Epithelial cell of proximal tubule (primary cell): Measurements from ENCODE around the gene PARD3B. TPM values are rescaled to one million over a fixed set of nuclear protein-coding genes. Genes with fewer than 3 reads are reported as not detected.
A peak's percentile ranks its signal among the peaks of the same experiment; 100 is the strongest.

Experiments used
- DNase-seq: peaks from one replicate; pipeline ENCODE4 v3.0.0-alpha.2; 2011; ENCODE audit warnings: low read depth
- H3K4me3 ChIP-seq: 2 replicates; pipeline ENCODE4 v1.5.1; 2011; ENCODE audit warnings: low read depth, mild to moderate bottlenecking, low read length
- total RNA-seq: library from RNA; depleted of rRNA; stranded (reverse); fragments of >200 nt; gene quantifications from 2 replicates; pipeline ENCODE4 v1.2.3, GENCODE V29; 2015
- TF ChIP-seq, protein P1 (sequence below): conservative IDR thresholded peaks from 2 replicates; pipeline ENCODE4 v1.5.1; 2012; ENCODE audit warnings: low read depth, mild to moderate bottlenecking, low read length

PARD3B gene
- total RNA-seq, 1 donor from 2014 or later = 3.6 TPM

DNA sequence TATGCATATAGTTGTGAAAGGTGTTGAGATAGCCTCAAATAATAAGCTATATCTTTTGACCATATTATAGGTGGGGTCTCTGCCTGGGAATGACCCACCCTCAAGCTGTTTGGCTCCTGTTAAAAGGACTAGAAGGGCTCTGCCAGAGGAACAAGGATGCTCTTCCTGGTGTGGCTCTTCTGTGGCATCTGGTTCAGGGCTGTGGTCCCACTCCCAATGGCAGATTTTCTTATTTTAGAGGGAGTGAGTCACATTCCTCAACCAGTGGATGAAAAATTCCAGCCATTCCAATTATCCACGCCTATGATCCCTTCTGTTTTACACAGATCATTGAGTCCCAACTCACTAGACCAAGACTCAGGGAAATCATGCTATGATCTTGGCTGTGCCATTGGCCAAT, 119.9 kb downstream of the PARD3B start:
- no peak overlapping the region for H3K4me3 ChIP-seq
- TF ChIP-seq, protein P1, sequence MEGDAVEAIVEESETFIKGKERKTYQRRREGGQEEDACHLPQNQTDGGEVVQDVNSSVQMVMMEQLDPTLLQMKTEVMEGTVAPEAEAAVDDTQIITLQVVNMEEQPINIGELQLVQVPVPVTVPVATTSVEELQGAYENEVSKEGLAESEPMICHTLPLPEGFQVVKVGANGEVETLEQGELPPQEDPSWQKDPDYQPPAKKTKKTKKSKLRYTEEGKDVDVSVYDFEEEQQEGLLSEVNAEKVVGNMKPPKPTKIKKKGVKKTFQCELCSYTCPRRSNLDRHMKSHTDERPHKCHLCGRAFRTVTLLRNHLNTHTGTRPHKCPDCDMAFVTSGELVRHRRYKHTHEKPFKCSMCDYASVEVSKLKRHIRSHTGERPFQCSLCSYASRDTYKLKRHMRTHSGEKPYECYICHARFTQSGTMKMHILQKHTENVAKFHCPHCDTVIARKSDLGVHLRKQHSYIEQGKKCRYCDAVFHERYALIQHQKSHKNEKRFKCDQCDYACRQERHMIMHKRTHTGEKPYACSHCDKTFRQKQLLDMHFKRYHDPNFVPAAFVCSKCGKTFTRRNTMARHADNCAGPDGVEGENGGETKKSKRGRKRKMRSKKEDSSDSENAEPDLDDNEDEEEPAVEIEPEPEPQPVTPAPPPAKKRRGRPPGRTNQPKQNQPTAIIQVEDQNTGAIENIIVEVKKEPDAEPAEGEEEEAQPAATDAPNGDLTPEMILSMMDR = no peak
- DNase-seq = peak; percentile 95

DNA sequence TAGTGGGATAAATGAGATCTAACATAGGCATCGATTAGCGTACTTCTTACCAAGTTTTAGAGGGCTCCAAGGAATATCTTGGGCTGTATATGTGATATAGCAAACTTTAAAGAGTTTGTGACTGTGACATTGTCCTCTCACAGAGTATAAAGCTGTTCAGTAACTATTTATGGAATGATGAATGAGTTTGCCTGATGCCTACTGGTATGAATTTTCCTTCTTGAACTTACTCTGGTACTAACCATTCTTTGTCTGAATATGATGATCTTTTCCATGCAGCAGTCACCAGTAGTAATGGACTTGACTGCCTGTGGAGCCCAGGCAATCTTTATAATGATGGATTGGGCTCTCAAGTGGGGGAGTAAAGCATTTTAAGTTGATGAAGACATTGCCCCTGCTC, 120.5 kb downstream of the PARD3B start:
- DNase-seq = no peak
- TF ChIP-seq, protein P1 = no peak
- no peak overlapping the region for H3K4me3 ChIP-seq

DNA sequence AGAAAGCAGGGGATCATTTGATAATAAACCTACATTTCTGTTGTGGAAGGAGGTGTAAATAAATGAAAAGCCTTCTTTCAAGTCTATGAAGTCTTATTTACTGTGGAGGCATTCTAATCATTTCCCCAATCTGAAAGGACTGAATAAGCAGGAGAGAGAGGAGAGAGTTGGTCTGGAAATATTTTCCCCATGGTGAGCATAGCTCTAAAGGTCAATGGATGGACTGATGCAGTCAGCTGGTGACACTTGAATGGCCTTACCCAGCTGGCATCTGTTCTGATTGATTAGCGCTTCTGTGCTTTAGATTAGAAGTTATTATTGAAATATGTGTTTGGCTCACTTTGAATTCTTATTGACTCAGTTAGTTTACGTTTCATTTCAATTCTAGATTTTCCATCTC, 122.7 kb downstream of the PARD3B start:
- no peak overlapping the region for H3K4me3 ChIP-seq
- no peak for DNase-seq
- TF ChIP-seq, protein P1 = no peak

DNA sequence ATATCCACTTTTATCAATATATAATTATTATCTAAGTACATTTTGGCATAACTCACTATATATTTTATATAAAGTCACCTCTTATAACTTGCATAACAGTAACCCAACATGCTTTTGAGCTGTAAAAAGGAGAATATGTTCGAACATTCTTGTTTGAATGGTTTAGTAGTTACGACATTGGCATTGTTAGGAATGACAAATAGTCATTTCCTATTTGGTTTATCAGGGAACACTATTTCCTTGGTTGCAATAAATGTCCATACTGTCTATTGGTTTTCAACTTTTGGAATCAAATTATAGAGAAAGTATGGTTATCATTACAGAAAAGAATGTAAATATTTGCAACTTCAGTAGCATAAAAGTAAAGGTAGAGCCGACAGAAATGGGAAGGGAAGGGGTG, 124.1 kb downstream of the PARD3B start:
- TF ChIP-seq, protein P1 = no peak
- DNase-seq = no peak
- no peak overlapping the region for H3K4me3 ChIP-seq

DNA sequence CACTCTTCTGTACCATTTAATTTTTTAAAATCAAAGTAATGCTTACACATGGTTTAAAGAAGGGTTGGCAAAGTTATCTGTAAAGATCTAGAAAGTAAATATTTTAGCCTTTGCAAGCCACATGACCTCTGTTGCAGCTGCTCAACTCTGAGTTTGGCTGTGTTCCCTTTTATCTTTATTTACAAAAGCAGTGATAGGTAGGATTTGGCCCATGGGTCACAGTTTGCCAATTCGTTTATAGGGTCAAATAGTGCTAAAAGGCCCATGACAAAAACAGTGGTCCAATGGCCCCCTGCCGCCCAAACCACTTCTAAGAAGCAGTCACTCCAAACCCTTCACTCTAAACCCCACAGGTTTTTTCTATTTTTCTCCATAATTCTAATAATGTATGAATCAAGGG, 124.8 kb downstream of the PARD3B start:
- TF ChIP-seq, protein P1 = no peak
- DNase-seq = no peak
- H3K4me3 ChIP-seq = no peak overlapping the region

DNA sequence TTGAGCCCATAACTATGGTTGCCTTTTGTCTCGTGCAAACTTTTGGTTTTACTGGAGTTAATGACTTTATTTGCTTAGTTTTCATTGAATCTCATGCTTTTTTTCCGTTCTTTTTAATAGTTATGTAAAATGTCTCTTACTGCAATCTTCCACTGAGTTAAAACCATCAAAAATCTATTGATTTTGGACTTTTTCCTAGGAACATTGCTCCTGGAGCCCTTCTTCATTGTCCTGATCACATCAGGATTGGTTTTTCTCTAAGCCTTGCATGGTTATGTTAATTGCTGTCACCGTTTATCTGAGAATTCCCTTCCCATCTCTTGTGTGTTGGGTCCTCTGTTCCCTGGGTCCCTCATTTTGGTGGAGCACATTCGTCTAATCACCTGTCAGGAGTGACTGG, 125.5 kb downstream of the PARD3B start:
- TF ChIP-seq, protein P1 = no peak
- no peak overlapping the region for H3K4me3 ChIP-seq
- no peak for DNase-seq

DNA sequence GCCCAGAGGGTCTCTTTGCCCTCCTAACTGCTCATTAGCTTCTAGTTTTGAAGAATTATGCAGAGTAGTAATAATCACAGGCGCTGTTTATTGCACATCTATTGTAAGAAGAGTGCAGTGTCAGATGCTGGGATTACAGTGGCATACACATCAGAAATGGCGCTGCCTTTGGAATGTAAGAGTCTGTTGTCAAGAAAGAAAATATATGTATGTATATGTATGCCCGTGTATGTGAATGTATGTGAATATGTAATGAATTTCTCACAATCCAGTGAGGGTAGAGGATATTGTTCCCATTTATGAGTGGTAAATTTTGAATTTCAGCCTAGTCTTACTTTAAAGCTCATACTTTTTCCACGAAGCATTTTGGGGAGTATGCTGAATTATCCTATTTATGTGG, 127.5 kb downstream of the PARD3B start:
- TF ChIP-seq, protein P1 = no peak
- H3K4me3 ChIP-seq = no peak overlapping the region
- DNase-seq = no peak
